ENCODE data around the gene SMIM33. TPM values are rescaled to one million over a fixed set of nuclear protein-coding genes. Genes with fewer than 3 reads are reported as not detected.

Gene SMIM33
- total RNA-seq, result not detected in 2 replicates
- not detected in 2 replicates for polyA plus RNA-seq
- polyA plus RNA-seq (2012), result not detected in 2 replicates
- not detected in 2 replicates for polyA minus RNA-seq (ENCODE audit: low replicate concordance)

GRCh38 chr5:139470821-139471300 lies at the start of gene SMIM33:
Gene SMIM33 (plus strand): TSS chr5:139471004. CDS start chr5:139471122, 118 bp downstream.
- no peak for DNase-seq (ENCODE audit: low read depth in 2 of 2)
- Histone ChIP-seq H3K9ac (ENCODE audit: insufficient read depth, low read length) (no peak within 1 kb of the TSS), H4K20me1 (ENCODE audit: control insufficient read depth, extremely low read depth, insufficient read depth, low read length) (no peaks in the 10 kb centered on the region), H3K4me3 (replicated peaks in 1 of 4; ENCODE audit: control extremely low read depth in 1 of 4, insufficient read depth in 1 of 4, low read depth in 3 of 4, low read length in 4 of 4) (no peak within 1 kb of the TSS), H3K9me3 (ENCODE audit: control insufficient read depth, insufficient read depth, low read depth, low read length) (no peaks in the 10 kb centered on the region), H3K4me1 (ENCODE audit: control insufficient read depth, extremely low read depth, insufficient read depth, low read length) (peaks cover 11% of the 10 kb centered on the region), H3K27ac (ENCODE audit: insufficient read depth, low read length) (no peak within 1 kb of the TSS), H3K79me2 (ENCODE audit: control insufficient read depth, insufficient read depth, low read length) (no peaks in the 10 kb centered on the region), H3K27me3 (ENCODE audit: control insufficient read depth, insufficient read depth, low read length) (no peaks in the 10 kb centered on the region), H3K36me3 (ENCODE audit: control insufficient read depth, insufficient read depth, low read length) (peaks cover 5% of the 10 kb centered on the region), H2AFZ (ENCODE audit: low read length) (no peak within 1 kb of the TSS), H3K4me2 (ENCODE audit: extremely low read depth, insufficient read depth, low read length) (no peak within 1 kb of the TSS)
- no peak for TF ChIP-seq EZH2 (IDR thresholded peaks at IDR 0.05; ENCODE audit: low read length, missing control alignments)
- TF ChIP-seq, protein P1, sequence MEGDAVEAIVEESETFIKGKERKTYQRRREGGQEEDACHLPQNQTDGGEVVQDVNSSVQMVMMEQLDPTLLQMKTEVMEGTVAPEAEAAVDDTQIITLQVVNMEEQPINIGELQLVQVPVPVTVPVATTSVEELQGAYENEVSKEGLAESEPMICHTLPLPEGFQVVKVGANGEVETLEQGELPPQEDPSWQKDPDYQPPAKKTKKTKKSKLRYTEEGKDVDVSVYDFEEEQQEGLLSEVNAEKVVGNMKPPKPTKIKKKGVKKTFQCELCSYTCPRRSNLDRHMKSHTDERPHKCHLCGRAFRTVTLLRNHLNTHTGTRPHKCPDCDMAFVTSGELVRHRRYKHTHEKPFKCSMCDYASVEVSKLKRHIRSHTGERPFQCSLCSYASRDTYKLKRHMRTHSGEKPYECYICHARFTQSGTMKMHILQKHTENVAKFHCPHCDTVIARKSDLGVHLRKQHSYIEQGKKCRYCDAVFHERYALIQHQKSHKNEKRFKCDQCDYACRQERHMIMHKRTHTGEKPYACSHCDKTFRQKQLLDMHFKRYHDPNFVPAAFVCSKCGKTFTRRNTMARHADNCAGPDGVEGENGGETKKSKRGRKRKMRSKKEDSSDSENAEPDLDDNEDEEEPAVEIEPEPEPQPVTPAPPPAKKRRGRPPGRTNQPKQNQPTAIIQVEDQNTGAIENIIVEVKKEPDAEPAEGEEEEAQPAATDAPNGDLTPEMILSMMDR (conservative IDR thresholded peaks at IDR 0.05 in 1 of 2, IDR thresholded peaks at IDR 0.05 in 1 of 2; ENCODE audit: low read depth in 1 of 2, low read length in 2 of 2), result no peak

- Histone ChIP-seq H3K4me2 (ENCODE audit: extremely low read depth, insufficient read depth, low read length) (no peak overlapping the region), H2AFZ (ENCODE audit: low read length) (no peak overlapping the region), H3K4me3 (replicated peaks in 1 of 4; ENCODE audit: control extremely low read depth in 1 of 4, insufficient read depth in 1 of 4, low read depth in 3 of 4, low read length in 4 of 4) (no peak overlapping the region), H3K27ac (ENCODE audit: insufficient read depth, low read length) (no peak overlapping the region), H3K27me3 (ENCODE audit: control insufficient read depth, insufficient read depth, low read length) (no peaks in the 10 kb centered on the region), H3K9me3 (ENCODE audit: control insufficient read depth, insufficient read depth, low read depth, low read length) (no peaks in the 10 kb centered on the region), H3K79me2 (ENCODE audit: control insufficient read depth, insufficient read depth, low read length) (no peaks in the 10 kb centered on the region), H3K9ac (ENCODE audit: insufficient read depth, low read length) (no peak overlapping the region), H3K4me1 (ENCODE audit: control insufficient read depth, extremely low read depth, insufficient read depth, low read length) (peaks cover 7% of the 10 kb centered on the region), H3K36me3 (ENCODE audit: control insufficient read depth, insufficient read depth, low read length) (no peaks in the 10 kb centered on the region), H4K20me1 (ENCODE audit: control insufficient read depth, extremely low read depth, insufficient read depth, low read length) (no peaks in the 10 kb centered on the region)
- TF ChIP-seq, protein P1 (conservative IDR thresholded peaks at IDR 0.05 in 1 of 2, IDR thresholded peaks at IDR 0.05 in 1 of 2; ENCODE audit: low read depth in 1 of 2, low read length in 2 of 2), result peak; percentile 84 to 93
- TF ChIP-seq EZH2 (IDR thresholded peaks at IDR 0.05; ENCODE audit: low read length, missing control alignments), result no peak
- peak; percentile 61 to 80 for DNase-seq (ENCODE audit: low read depth in 2 of 2)
Measured at GRCh38 chr5:139422307-139422893, 48.4 kb upstream of the SMIM33 start.

DNA sequence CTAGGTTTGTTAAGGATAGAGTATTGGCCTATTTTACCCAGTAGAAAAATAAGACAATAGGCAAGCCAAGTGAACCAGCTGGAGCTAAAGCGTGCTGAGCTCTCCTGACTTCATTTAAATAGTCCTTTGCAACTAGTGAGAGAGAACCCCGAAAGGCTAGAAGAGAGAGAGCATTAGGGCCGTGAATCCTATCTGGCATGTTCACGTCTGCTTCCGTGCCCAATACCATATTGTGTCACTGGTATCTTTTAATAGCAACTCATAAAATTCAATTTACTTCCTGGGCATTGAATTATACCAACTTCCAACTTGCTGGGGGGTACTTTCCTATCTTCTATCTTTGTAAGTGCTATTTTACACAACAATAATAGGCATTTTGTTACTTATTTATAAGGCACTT lies 45.3 kb upstream of the SMIM33 start:
- Histone ChIP-seq H3K27me3 (ENCODE audit: control insufficient read depth, insufficient read depth, low read length) (no peaks in the 10 kb centered on the region), H3K4me3 (replicated peaks in 1 of 4; ENCODE audit: control extremely low read depth in 1 of 4, insufficient read depth in 1 of 4, low read depth in 3 of 4, low read length in 4 of 4) (no peak overlapping the region), H3K4me2 (ENCODE audit: extremely low read depth, insufficient read depth, low read length) (no peak overlapping the region), H3K4me1 (ENCODE audit: control insufficient read depth, extremely low read depth, insufficient read depth, low read length) (peaks cover 7% of the 10 kb centered on the region), H3K36me3 (ENCODE audit: control insufficient read depth, insufficient read depth, low read length) (no peaks in the 10 kb centered on the region), H4K20me1 (ENCODE audit: control insufficient read depth, extremely low read depth, insufficient read depth, low read length) (no peaks in the 10 kb centered on the region), H3K79me2 (ENCODE audit: control insufficient read depth, insufficient read depth, low read length) (no peaks in the 10 kb centered on the region), H3K27ac (ENCODE audit: insufficient read depth, low read length) (no peak overlapping the region), H3K9ac (ENCODE audit: insufficient read depth, low read length) (no peak overlapping the region), H3K9me3 (ENCODE audit: control insufficient read depth, insufficient read depth, low read depth, low read length) (no peaks in the 10 kb centered on the region), H2AFZ (ENCODE audit: low read length) (no peak overlapping the region)
- TF ChIP-seq, protein P1 (conservative IDR thresholded peaks at IDR 0.05 in 1 of 2, IDR thresholded peaks at IDR 0.05 in 1 of 2; ENCODE audit: low read depth in 1 of 2, low read length in 2 of 2), result no peak
- TF ChIP-seq EZH2 (IDR thresholded peaks at IDR 0.05; ENCODE audit: low read length, missing control alignments), result no peak
- no peak for DNase-seq (ENCODE audit: low read depth in 2 of 2)

Data from fibroblast of lung (primary cell).